ENCODE data around the gene MKNK2.

DNA sequence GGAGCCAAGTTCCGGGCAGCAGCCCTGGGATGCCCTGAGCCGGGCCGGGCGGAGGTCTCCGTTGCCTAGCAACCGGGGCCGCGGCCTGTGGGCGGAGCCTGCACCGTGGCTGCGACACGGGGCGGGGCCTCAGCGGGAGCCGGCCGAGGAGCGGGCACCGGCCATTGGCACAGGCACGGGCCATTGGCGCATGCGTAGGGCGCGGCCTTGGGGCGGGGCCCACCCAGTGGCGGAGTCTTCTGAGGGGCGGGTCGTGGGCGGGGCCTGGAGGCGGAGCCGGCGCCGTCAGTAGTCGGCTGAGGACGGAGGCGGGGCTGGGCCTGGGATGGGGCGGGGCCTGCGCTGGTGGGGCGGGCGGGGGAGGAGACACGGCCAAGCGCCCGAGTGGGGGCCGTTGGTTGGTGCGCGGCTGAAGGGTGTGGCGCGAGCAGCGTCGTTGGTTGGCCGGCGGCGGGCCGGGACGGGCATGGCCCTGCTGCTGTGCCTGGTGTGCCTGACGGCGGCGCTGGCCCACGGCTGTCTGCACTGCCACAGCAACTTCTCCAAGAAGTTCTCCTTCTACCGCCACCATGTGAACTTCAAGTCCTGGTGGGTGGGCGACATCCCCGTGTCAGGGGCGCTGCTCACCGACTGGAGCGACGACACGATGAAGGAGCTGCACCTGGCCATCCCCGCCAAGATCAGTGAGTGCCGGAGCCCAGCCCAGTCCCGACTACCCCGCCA is 45.6 kb upstream of the MKNK2 start, which contains the start of gene IZUMO4:
- TF ChIP-seq, protein P1, sequence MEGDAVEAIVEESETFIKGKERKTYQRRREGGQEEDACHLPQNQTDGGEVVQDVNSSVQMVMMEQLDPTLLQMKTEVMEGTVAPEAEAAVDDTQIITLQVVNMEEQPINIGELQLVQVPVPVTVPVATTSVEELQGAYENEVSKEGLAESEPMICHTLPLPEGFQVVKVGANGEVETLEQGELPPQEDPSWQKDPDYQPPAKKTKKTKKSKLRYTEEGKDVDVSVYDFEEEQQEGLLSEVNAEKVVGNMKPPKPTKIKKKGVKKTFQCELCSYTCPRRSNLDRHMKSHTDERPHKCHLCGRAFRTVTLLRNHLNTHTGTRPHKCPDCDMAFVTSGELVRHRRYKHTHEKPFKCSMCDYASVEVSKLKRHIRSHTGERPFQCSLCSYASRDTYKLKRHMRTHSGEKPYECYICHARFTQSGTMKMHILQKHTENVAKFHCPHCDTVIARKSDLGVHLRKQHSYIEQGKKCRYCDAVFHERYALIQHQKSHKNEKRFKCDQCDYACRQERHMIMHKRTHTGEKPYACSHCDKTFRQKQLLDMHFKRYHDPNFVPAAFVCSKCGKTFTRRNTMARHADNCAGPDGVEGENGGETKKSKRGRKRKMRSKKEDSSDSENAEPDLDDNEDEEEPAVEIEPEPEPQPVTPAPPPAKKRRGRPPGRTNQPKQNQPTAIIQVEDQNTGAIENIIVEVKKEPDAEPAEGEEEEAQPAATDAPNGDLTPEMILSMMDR (optimal IDR thresholded peaks at IDR 0.05 in 1 of 3, IDR thresholded peaks at IDR 0.05 in 1 of 3, conservative IDR thresholded peaks at IDR 0.05 in 1 of 3; ENCODE audit: extremely low read depth in 1 of 3, insufficient read depth in 2 of 3, low read length in 3 of 3), result peak; percentile 35 to 68 (median 57)
- TF ChIP-seq EZH2 (IDR thresholded peaks at IDR 0.05; ENCODE audit: low read length), result no peak
